ENCODE measurements around the gene CTNND2.

The CTNND2 gene

GRCh38 chr5:11397549-11397948 lies 506.7 kb downstream of the CTNND2 start:
- in situ Hi-C loops (cut with MboI; ENCODE audit: low sequenced_read_pairs) = no loop called here

- in situ Hi-C loops (cut with MboI; ENCODE audit: low sequenced_read_pairs) = no loop called here
Measured at GRCh38 chr5:11396917-11397316, 507.3 kb downstream of the CTNND2 start.

- in situ Hi-C loops (cut with MboI; ENCODE audit: low sequenced_read_pairs) = no loop called here
Measured at GRCh38 chr5:11394933-11395332, 509.3 kb downstream of the CTNND2 start.

GRCh38 chr5:11390291-11390767 lies 513.9 kb downstream of the CTNND2 start:
- in situ Hi-C loops (cut with MboI; ENCODE audit: low sequenced_read_pairs) = no loop called here

GRCh38 chr5:11387382-11387781 lies 516.9 kb downstream of the CTNND2 start:
- in situ Hi-C loops (cut with MboI; ENCODE audit: low sequenced_read_pairs) = no loop called here

GRCh38 chr5:11386398-11386797 lies 517.8 kb downstream of the CTNND2 start:
- in situ Hi-C loops (cut with MboI; ENCODE audit: low sequenced_read_pairs) = no loop called here

- in situ Hi-C loops (cut with MboI; ENCODE audit: low sequenced_read_pairs) = no loop called here
Measured at GRCh38 chr5:11385901-11386293, 518.3 kb downstream of the CTNND2 start.

- in situ Hi-C loops (cut with MboI; ENCODE audit: low sequenced_read_pairs) = no loop called here
Measured at GRCh38 chr5:11385251-11385900, 518.9 kb downstream of the CTNND2 start.

- in situ Hi-C loops (cut with MboI; ENCODE audit: low sequenced_read_pairs) = no loop called here
Measured at GRCh38 chr5:11384441-11385250, 519.6 kb downstream of the CTNND2 start.

- in situ Hi-C loops (cut with MboI; ENCODE audit: low sequenced_read_pairs) = no loop called here
Measured at GRCh38 chr5:11383506-11384095, 520.6 kb downstream of the CTNND2 start.

GRCh38 chr5:11378461-11378860 lies 525.8 kb downstream of the CTNND2 start:
- in situ Hi-C loops (cut with MboI; ENCODE audit: low sequenced_read_pairs) = no loop called here

- in situ Hi-C loops (cut with MboI; ENCODE audit: low sequenced_read_pairs) = no loop called here
Measured at GRCh38 chr5:11377896-11378295, 526.4 kb downstream of the CTNND2 start.

- in situ Hi-C loops (cut with MboI; ENCODE audit: low sequenced_read_pairs) = no loop called here
Measured at GRCh38 chr5:11372191-11372590, 532.1 kb downstream of the CTNND2 start.

- in situ Hi-C loops (cut with MboI; ENCODE audit: low sequenced_read_pairs) = no loop called here
Measured at GRCh38 chr5:11371021-11371420, 533.2 kb downstream of the CTNND2 start.

- in situ Hi-C loops (cut with MboI; ENCODE audit: low sequenced_read_pairs) = no loop called here
Measured at GRCh38 chr5:11364531-11364930, 539.7 kb downstream of the CTNND2 start.

GRCh38 chr5:11363631-11364178 lies 540.5 kb downstream of the CTNND2 start:
- in situ Hi-C loops (cut with MboI; ENCODE audit: low sequenced_read_pairs) = no loop called here

- in situ Hi-C loops (cut with MboI; ENCODE audit: low sequenced_read_pairs) = no loop called here
Measured at GRCh38 chr5:11361768-11362167, 542.5 kb downstream of the CTNND2 start.

GRCh38 chr5:11357928-11358327 lies 546.3 kb downstream of the CTNND2 start:
- in situ Hi-C loops (cut with MboI; ENCODE audit: low sequenced_read_pairs) = no loop called here

- in situ Hi-C loops (cut with MboI; ENCODE audit: low sequenced_read_pairs) = no loop called here
Measured at GRCh38 chr5:11355491-11355890, 548.8 kb downstream of the CTNND2 start.

GRCh38 chr5:11346336-11346735 lies 557.9 kb downstream of the CTNND2 start:
- in situ Hi-C loops (cut with MboI; ENCODE audit: low sequenced_read_pairs) = no loop called here

- in situ Hi-C loops (cut with MboI; ENCODE audit: low sequenced_read_pairs) = no loop called here
Measured at GRCh38 chr5:11335881-11336760, 568.1 kb downstream of the CTNND2 start.

All from HL-60/S4 treated with retinoic acid at 250 ng/mL for 4 days and 3 days (cell line).